Lower lobe of right lung (tissue), 2 donors: ENCODE results near the gene CDHR3. TPM values are rescaled to one million over a fixed set of nuclear protein-coding genes. Genes with fewer than 3 reads are reported as not detected.

Experiments
- ATAC-seq, 2 donors: fragments of 200-7000 bp; cut with Tn5 transposase; one replicate each; pipeline ENCODE4 v1.9.1; 2020 to 2022; ENCODE audit warnings: mild to moderate bottlenecking in 2 of 2, moderate library complexity in 2 of 2
- DNase-seq: peaks from one replicate; pipeline ENCODE4 v3.0.0-alpha.2; 2020
- H3K27ac ChIP-seq: fragments of 200-600 bp; one replicate; pipeline ENCODE4 v1.8.0; 2022
- H3K27me3 ChIP-seq: fragments of 200-600 bp; one replicate; pipeline ENCODE4 v1.8.0; 2022; ENCODE audit warnings: low read depth
- H3K36me3 ChIP-seq: fragments of 200-600 bp; one replicate; pipeline ENCODE4 v1.8.0; 2022; ENCODE audit warnings: mild to moderate bottlenecking
- H3K4me1 ChIP-seq: fragments of 200-600 bp; one replicate; pipeline ENCODE4 v1.8.0; 2022
- H3K4me3 ChIP-seq: fragments of 200-600 bp; one replicate; pipeline ENCODE4 v1.8.0; 2022; ENCODE audit warnings: mild to moderate bottlenecking
- H3K9me3 ChIP-seq: fragments of 200-600 bp; one replicate; pipeline ENCODE4 v1.8.0; 2022
- intact Hi-C: fragments of 100-400 bp; cut with DNase I; formaldehyde crosslinking; loops from one replicate; pipeline ENCODE4 v1.11.0; 2022
- total RNA-seq: library from RNA; stranded (reverse); fragmentation: NEBNext Ultra II Directional; extraction: Animal tissue kit (Norgen Biotek cat#: 25700); gene quantifications from one replicate; pipeline ENCODE4 v1.2.1, GENCODE V29; 2021
- TF ChIP-seq, protein P1 (sequence below): fragments of 200-600 bp; IDR thresholded peaks from one replicate; pipeline ENCODE4 v1.8.0; 2022; ENCODE audit warnings: antibody characterized with exemption, mild to moderate bottlenecking
- donor health status: DM: no; HTN: yes; CAD: no; lungs with severe emphysema.

Gene CDHR3
- total RNA-seq, 1 donor from 2014 or later = 28.7 TPM

GRCh38 chr7:106061301-106061979 is 98.4 kb downstream of the CDHR3 start:
- ATAC-seq = no peak
- Histone ChIP-seq H3K4me3 (no peak overlapping the region), H3K4me1 (peaks cover 31% of the 10 kb centered on the region), H3K27ac (no peak overlapping the region), H3K36me3 (no peaks in the 10 kb centered on the region), H3K27me3 (no peaks in the 10 kb centered on the region), H3K9me3 (no peaks in the 10 kb centered on the region)
- TF ChIP-seq, protein P1, sequence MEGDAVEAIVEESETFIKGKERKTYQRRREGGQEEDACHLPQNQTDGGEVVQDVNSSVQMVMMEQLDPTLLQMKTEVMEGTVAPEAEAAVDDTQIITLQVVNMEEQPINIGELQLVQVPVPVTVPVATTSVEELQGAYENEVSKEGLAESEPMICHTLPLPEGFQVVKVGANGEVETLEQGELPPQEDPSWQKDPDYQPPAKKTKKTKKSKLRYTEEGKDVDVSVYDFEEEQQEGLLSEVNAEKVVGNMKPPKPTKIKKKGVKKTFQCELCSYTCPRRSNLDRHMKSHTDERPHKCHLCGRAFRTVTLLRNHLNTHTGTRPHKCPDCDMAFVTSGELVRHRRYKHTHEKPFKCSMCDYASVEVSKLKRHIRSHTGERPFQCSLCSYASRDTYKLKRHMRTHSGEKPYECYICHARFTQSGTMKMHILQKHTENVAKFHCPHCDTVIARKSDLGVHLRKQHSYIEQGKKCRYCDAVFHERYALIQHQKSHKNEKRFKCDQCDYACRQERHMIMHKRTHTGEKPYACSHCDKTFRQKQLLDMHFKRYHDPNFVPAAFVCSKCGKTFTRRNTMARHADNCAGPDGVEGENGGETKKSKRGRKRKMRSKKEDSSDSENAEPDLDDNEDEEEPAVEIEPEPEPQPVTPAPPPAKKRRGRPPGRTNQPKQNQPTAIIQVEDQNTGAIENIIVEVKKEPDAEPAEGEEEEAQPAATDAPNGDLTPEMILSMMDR = no peak
- intact Hi-C loops = no loop called here
- no peak for DNase-seq

GRCh38 chr7:106062006-106062405 is 98.9 kb downstream of the CDHR3 start:
- H3K36me3 ChIP-seq = no peaks in the 10 kb centered on the region
- TF ChIP-seq, protein P1 = no peak
- no peak for DNase-seq
- H3K4me1 ChIP-seq = peaks cover 31% of the 10 kb centered on the region
- intact Hi-C loops = no loop called here
- no peak for ATAC-seq
- no peak overlapping the region for H3K4me3 ChIP-seq
- no peak overlapping the region for H3K27ac ChIP-seq
- H3K27me3 ChIP-seq = no peaks in the 10 kb centered on the region
- H3K9me3 ChIP-seq = no peaks in the 10 kb centered on the region

GRCh38 chr7:106062521-106062931 is 99.5 kb downstream of the CDHR3 start:
- no peak overlapping the region for H3K4me3 ChIP-seq

GRCh38 chr7:106063024-106063423 is 100.0 kb downstream of the CDHR3 start:
- ATAC-seq (no peak), DNase-seq (no peak)
- Histone ChIP-seq H3K4me1 (peaks cover 31% of the 10 kb centered on the region), H3K9me3 (no peaks in the 10 kb centered on the region), H3K27ac (no peak overlapping the region), H3K4me3 (no peak overlapping the region), H3K27me3 (no peaks in the 10 kb centered on the region), H3K36me3 (no peaks in the 10 kb centered on the region)
- TF ChIP-seq, protein P1 = no peak
- intact Hi-C loops = no loop called here

More at GRCh38 chr7:106062521-106062931, 99.5 kb downstream of the CDHR3 start:
- Histone ChIP-seq H3K27ac (no peak overlapping the region), H3K9me3 (no peaks in the 10 kb centered on the region), H3K4me1 (peaks cover 31% of the 10 kb centered on the region), H3K27me3 (no peaks in the 10 kb centered on the region), H3K36me3 (no peaks in the 10 kb centered on the region)
- DNase-seq (no peak), ATAC-seq (no peak)
- TF ChIP-seq, protein P1 = no peak
- intact Hi-C loops = no loop called here

GRCh38 chr7:106063692-106064091 is 100.6 kb downstream of the CDHR3 start:
- ATAC-seq (no peak), DNase-seq (no peak)
- no peak overlapping the region for H3K27ac ChIP-seq
- no peak overlapping the region for H3K4me3 ChIP-seq
- H3K27me3 ChIP-seq = no peaks in the 10 kb centered on the region
- no peaks in the 10 kb centered on the region for H3K9me3 ChIP-seq
- intact Hi-C loops = no loop called here
- H3K36me3 ChIP-seq = no peaks in the 10 kb centered on the region
- TF ChIP-seq, protein P1 = no peak
- H3K4me1 ChIP-seq = peaks cover 24% of the 10 kb centered on the region
